Measurements from ENCODE around the gene TIMM13.
A peak's percentile ranks its signal among the peaks of the same experiment; 100 is the strongest.
"Not testable (repeated sequence)": the region's sequence is repeated elsewhere in the genome, so short reads cannot be mapped to it uniquely, and the experiment has no call there.

TIMM13 gene

DNA sequence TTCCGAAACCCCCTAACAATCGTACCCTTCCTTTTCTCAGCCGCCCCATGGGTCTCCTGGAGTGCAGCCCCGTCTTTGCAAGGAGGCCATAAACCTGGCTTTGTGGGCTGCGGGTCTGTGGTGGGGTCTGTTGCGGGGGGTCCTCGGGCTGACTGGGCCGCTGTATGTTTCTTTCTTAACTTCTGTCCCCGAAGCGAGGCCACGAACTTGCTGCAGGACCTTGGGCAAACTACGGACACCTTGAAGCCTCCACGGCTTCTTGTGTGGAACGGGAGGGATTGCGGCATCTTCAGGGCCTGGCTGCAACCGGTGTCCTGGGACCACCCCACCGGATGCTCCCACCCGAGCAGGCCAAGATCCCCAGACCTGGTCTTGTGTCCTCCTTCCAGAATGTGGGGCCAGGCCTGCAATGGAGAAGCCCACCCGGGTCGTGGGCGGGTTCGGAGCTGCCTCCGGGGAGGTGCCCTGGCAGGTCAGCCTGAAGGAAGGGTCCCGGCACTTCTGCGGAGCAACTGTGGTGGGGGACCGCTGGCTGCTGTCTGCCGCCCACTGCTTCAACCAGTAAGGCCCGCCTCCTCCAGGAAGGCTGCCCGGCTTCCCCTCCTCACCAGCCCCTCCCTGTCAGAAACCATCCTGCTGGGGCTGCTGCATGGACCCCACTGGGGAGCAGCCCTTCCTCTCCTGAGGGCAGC is 12.0 kb downstream of the TIMM13 start:
- DNase-seq (ENCODE audit: low read depth): no peak

DNA sequence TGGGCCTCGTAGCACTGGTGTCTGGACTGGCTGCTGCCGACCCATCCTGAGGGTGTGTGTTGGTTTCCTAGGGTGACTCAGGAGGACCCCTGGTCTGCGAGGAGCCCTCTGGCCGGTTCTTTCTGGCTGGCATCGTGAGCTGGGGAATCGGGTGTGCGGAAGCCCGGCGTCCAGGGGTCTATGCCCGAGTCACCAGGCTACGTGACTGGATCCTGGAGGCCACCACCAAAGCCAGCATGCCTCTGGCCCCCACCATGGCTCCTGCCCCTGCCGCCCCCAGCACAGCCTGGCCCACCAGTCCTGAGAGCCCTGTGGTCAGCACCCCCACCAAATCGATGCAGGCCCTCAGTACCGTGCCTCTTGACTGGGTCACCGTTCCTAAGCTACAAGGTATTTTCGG is 13.8 kb downstream of the TIMM13 start:
- no peak for DNase-seq (ENCODE audit: low read depth)

DNA sequence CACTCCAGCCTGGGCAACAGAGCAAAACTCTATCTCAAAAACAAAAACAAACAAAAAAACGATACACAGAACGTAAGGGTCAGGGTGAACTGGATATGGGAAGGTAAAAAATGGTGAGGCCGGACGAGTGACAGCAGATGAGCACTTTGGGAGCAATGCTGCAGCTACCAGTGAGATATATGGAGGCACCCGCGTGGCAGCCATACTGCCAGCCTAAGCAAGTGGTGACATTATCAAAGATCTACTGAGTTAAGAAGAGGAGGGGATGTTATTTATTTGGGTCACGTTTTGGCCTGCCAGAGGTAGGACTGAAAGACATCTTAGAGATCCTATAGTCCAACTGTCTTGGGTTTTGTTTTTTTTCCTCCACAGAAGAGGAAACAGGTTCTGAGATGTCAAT is 14.2 kb downstream of the TIMM13 start:
- DNase-seq (ENCODE audit: low read depth): no peak

DNA sequence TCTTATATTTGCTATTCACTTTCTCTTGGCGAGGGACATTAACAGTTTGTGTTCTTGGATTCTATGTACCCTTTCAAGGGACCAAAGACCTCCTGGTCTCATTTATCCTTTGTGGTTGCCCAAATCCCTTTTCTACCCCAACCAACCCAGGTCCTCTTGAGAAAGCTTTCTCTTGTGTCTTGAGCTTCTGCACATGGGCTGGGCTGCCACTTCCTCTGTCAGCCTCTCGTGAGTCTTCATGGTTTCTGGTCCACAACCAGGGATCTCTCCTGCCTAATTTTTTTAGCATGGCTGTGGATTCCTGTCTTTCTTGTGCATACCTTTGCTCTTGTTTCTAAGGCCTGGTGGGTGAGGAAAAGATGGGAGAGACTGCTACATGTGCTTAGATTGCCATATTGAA is 14.9 kb downstream of the TIMM13 start:
- DNase-seq (ENCODE audit: low read depth): no peak

DNA sequence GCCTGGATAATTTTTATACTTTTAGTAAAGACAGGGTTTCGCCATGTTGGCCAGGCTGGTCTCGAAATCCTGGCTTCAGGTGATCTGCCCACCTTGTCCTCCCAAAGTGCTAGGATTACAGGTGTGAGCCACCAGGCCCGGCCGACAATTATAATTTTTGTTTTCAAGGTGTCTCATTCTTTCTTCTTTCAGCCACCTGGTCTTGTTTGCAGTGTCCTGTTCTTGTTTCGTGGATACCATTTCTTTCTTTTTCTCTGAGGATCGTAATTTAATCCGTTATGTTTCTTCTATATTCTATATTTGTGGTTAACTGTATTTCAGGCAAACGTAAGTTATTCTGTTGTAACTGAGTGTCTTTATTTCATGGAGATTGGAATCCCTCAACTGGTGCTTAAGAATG is 15.7 kb downstream of the TIMM13 start:
- DNase-seq (ENCODE audit: low read depth): no peak

DNA sequence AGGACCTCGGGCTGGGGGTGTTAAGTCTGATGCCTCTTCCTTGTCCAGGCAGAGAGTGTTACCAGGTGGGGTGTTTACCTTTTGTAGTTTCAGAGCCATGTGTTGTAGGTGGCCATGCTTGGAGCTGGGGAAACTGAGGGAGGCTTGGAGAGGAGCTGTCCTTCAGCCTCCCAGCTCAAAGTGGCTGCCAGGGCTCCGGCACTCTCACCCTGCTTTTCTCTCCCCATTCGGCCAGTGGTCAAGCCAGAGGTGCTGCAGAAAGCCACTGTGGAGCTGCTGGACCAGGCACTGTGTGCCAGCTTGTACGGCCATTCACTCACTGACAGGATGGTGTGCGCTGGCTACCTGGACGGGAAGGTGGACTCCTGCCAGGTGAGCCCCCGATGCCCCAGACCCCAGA is 17.4 kb downstream of the TIMM13 start:
- no peak for DNase-seq (ENCODE audit: low read depth)

DNA sequence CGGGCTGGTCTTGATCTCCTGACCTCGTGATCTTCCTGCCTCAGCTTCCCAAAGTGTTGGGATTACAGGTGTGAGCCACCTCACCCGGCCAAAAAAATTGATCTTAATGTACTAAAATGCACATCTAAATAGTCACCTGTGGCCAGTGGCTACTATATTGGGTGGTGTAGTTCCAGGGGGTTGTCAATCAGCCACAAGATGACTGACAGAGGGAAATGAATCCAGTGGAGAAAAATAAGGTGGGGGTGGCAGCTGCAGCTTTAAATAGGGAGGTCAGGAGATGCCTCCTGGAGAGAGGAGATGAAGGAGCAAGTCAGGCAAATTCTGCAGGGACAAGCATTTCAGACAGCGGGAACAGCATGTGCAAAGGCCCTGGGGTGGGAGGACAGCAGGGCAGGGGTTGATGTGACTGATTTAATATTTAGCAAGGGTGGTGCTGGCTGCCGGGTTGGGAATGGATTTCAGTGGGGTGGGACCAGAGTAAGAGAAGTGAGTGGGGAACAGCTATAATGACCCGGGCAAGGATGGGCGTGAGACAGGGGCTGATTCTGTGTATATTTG is 18.0 kb downstream of the TIMM13 start:
- no peak for DNase-seq (ENCODE audit: low read depth)

DNA sequence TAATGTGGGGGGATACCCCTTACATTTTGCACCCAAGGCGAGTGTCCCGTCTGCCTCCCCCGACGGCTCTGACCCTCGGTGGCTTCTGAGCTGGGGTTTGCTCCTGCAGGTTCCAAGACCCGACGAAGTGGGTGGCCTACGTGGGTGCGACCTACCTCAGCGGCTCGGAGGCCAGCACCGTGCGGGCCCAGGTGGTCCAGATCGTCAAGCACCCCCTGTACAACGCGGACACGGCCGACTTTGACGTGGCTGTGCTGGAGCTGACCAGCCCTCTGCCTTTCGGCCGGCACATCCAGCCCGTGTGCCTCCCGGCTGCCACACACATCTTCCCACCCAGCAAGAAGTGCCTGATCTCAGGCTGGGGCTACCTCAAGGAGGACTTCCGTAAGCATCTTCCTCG is 19.1 kb downstream of the TIMM13 start:
- no peak for DNase-seq (ENCODE audit: low read depth)

DNA sequence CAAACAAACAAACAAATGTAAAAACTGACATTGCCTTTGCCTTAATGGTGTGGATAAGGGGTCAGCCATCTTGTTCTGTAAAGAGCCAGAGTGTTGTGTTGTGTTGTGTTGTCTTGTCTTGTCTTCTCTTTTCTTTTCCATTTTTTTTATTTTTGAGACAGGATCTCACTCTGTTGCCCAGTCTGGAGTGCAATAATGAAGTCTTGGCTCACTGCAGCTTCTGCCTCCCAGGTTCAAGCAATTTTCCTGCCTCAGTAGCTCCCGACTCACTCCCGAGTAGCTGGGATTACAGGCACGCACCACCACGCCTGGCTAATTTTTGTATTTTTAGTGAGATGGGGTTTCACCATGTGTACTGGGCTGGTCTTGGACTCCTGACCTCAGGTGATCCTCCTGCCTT is 27.8 kb downstream of the TIMM13 start:
- no peak for DNase-seq (ENCODE audit: low read depth)

DNA sequence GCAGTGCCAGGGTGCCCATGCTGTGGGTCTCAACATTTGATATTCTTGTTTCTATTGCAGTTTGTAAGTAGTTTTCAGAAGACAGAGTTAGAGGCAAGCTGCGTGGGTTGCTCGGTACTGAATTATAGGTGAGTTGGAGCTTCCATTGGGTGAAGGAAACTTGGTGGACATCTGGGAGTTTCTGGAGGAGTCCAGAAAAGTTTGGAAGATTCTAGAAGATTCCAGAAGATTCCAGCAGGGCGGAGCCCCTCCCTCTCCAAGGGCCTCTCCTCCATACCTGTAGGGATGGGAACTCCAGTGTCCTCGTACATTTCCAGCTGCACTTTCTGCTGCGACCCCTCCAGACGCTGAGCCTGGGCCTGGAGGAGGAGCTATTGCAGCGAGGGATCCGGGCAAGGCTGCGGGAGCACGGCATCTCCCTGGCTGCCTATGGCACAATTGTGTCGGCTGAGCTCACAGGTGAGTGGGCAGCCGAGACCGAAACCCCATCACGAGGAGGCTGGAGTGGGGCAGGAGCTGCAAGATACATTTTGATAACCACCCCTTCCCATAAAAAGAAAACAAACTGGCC is 28.6 kb downstream of the TIMM13 start:
- no peak for DNase-seq (ENCODE audit: low read depth)

DNA sequence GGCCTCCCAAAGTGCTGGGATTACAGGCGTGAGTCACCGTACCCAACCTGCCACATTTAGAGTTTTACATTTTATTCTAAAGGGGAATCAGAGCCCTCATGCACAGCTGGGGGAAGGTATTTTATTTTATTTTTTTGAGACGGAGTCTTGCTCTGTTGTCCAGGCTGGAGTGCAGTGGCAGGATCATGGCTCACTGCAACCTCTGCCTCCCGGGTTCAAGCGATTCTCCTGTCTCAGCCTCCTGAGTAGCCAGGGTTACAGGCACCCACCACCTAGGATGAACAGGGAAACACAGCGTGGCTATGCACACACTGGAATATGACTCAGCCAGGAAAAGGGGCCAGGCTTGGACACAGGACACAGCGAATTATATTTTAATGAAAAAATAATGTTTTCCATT is 30.2 kb downstream of the TIMM13 start:
- DNase-seq (ENCODE audit: low read depth): not testable (repeated sequence)

DNA sequence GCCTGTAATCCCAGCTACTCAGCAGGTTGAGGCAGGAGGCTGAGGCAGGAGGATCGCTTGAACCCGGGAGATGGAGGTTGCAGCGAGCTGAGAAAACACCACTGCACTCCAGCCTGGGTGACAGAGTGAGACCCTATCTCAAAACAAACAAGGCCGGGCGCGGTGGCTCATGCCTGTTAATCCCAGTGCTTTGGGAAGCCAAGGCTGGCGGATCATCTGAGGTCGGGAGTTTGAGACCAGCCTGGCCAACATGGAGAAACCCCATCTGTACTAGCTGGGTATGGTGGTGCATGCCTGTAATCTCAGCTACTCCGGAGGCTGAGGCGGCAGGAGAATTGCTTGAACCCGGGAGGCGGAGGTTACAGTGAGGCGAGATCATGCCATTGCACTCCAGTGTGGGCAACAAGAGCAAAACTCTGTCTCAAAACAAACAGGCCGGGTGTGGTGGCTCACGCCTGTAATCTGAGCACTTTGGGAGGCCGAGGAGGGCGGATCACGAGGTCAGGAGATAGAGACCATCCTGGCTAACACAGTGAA is 32.0 kb downstream of the TIMM13 start:
- DNase-seq (ENCODE audit: low read depth): not testable (repeated sequence)

DNA sequence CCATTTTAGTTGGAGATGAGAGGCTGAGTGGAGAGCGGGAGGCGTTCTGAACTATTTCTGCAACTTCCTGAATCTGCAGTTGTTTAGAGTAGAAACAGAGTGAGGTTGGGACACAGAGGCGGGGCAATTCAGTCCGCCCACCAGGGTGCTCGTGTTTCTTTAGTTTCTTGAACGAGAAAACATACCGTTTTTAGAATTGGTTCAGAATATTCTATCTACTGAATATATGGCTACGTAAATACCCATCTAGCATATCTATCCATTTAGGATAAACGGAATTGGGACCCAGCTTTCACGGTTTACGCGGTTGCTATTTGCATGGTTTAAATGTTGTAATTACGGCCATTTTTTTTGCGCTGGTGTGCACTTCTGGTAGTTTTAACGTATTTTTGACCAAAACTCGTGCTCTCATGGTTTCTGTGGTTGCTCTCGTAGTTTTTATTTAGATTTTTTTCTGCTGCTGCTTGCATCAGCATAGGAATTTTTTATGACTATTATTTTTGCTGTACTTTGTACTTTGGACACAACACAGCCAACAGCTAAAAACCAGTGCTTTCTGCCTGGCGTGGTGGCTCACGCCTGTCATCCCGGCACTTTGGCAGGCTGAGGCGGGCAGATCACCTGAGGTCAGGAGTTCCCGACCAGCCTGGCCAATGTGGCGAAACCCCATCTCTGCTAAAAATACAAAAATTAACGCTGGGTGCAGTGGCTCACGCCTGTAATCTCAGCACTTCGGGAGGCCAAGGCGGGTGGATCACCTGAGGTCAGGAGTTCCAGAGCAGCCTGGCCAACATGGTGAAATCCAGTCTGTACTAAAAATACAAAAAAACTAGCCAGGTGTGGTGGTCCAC is 32.7 kb downstream of the TIMM13 start:
- no peak for DNase-seq (ENCODE audit: low read depth)

DNA sequence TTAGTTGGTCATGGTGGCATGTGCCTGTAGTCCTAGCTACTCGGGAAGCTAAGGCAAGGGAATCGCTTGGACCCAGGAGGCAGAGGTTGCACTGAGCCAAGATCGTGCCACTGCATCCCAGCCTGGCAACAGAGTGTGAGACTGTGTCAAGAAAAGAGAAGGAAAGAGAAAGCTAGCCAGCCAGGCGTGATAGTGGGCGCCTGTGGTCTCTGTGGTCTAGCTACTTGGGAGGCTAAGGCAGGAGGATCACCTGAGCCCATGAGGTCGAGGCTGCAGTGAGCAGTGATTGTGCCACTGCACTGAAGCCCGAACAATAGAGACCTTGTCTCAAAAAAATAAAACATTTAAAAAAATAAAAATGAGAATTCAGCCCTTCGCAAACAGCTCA is 33.3 kb downstream of the TIMM13 start:
- no peak for DNase-seq (ENCODE audit: low read depth)

DNA sequence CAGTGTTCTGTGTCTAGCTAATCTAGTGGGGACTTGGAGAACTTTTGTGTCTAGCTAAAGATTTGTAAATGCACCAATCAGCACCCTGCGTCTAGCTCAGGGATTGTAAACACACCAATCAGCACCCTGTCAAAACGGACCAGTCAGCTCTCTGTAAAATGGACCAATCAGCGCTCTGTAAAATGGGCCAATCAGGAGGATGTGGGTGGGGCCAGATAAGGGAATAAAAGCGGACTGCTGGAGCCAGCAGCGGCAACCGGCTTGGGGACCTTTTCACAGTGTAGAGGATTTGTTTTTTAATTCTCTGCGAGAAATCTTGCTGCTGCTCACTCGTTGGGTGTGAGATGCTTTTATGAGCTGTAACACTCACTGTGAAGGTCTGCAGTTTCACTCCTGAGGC is 34.5 kb downstream of the TIMM13 start:
- DNase-seq (ENCODE audit: low read depth): not testable (repeated sequence)

DNA sequence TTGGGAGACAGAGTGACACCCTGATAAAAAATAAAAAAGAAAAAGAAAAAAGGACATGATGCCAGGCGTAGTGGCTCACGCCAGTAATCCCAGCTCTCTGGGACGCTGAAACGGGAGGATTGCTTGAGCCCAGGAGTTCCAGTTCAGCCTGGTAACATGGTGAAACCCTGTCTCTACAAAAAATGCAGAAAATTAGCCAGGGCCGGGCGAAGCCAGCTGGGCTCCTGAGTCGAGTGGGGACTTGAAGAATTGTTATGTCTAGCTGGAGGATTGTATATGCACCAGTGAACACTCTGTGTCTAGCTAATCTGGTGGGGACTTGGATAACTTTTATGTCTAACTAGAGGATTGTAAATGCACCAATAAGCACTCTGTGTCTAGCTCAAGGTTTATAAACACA is 35.0 kb downstream of the TIMM13 start:
- DNase-seq (ENCODE audit: low read depth): no peak

DNA sequence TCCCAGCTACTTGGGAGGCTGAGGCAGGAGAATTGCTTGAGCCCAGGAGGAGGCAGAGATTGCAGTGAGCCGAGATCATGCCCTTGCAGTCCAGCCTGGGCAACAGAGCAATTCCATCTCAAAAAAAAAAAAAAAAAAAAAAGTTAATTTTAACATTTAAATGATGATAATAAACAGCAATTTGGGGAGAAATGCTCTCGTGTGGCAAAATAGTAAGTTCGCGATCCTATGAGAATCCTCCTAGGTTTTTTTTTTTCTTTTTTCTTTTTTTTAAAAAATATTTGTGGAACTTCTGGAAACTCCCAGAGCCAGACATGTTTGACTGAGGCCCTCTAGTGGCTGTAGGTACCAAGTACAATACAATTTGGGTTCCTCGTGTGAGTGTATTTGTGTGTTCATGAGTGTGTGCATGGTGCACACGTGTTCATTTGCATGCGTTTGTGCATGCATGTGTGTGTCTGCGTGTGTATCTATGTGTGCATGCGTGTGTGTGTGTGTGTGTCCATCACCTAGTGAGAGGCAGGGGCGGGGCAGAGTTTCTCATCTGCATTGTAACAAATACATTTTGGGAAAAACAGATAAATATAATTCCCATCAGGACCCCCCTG is 36.2 kb downstream of the TIMM13 start:
- DNase-seq (ENCODE audit: low read depth): peak; percentile 14

DNA sequence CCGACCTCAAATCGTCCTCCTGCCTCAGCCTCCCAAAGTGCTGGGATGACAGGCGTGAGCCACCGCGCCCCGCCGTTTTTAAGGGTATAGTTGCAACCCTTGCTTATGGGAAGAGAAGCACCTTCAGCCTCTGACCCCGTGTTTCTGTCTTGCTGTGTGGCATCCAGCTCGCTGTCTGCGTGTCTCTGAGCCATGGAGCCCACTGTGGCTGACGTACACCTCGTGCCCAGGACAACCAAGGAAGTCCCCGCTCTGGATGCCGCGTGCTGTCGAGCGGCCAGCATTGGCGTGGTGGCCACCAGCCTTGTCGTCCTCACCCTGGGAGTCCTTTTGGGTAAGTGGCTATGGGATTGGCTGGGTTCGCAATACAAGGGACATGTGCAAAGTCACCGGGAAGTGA is 37.8 kb downstream of the TIMM13 start:
- DNase-seq (ENCODE audit: low read depth): no peak

DNA sequence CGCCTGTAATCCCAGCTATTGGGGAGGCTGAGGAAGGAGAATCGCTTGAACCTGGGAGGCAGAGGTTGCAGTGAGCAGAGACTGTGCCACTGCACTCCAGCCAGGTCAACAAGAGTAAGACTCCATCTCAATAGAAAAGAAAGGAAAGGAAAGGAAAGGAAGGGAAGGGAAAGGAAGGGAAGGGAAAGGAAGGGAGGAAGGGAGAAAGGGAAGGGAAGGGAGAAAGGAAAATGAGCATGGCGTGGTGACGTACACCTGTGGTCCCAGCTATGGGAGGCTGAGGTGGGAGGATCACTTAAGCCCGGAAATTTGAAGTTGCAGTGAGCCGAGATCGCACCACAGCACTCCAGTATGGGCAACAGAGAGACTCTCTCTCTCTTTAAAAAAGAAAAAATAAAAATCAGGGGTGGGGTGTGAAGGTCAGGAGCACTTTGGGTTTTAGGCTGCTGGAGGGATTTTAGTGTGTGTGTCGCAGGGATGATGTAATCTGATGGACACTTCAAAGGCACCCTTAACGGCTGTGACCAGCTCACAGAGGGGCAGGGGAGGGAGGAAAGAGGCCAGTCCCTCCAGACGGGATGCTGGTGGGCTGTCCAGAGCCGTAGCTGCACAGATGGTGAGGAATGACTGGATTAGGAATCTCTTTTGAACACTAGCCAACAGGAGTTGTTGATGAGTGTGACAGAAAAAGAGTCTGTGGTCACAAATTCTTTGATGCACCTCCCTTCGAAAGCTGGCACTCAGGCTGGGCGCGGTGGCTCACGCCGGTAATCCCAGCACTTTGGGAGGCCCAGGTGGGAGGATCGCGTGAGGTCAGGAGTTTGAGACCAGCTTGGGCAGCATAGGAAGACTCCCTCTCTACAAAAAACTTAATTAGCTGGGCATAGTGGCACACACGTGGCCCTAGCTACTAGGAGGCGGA is 39.8 kb downstream of the TIMM13 start:
- no peak for DNase-seq (ENCODE audit: low read depth)

DNA sequence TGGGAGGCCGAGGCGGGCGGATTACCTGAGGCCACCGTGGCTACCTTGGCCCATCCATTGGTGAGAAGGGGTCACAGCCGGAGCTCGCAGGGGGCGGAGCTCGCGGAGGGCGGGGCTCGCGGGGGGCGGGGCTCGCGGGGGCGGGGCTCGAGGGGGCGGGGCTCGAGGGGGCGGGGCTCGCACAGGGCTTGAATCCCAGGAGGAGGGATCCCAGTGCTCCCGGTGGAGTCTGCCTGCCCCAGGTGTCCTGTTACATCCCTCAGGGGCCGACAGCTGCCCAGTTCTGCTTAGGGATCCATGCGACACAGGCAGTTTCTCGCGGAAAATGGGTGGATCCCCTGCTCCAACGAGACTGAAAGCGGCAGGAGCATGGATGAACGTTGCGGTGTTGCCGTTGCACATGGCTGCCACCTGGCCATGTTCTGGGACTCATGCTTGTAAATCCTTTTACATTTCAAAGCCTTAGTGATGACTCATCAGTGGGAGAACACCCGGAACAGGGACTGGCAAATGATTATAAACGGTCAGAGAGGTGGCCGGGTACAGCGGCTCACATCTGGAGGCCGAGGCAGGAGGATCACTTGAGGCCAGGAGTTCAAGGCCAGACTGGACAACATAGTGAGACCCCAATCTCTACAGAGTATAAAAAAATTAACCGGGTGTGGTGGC is 42.2 kb downstream of the TIMM13 start:
- DNase-seq (ENCODE audit: low read depth): no peak
